Stimulated activated CD4-positive, alpha-beta T cell treated with anti-CD3 and anti-CD28 coated beads, Interleukin-12 subunit alpha, Interleukin-12 subunit beta, amount 100 ng/mL, for 24 hours (primary cell): ENCODE measurements around the gene DDX10.

ENCODE experiments used
- DNase-seq, 2 experiments: peaks; one replicate each; pipeline ENCODE4 v3.0.0-alpha.2; 2020; ENCODE audit warnings: low read depth in 2 of 2

Gene DDX10

GRCh38 chr11:108871867-108872266 is 207.0 kb downstream of the DDX10 start:
- no peak for DNase-seq

- DNase-seq = no peak
Measured at GRCh38 chr11:108872781-108873291, 208.0 kb downstream of the DDX10 start.

GRCh38 chr11:108873310-108873709 is 208.4 kb downstream of the DDX10 start:
- no peak for DNase-seq

GRCh38 chr11:108873941-108874340 is 209.1 kb downstream of the DDX10 start:
- no peak for DNase-seq

- no peak for DNase-seq
Measured at GRCh38 chr11:108875134-108875533, 210.3 kb downstream of the DDX10 start.

GRCh38 chr11:108877178-108877577 is 212.3 kb downstream of the DDX10 start:
- DNase-seq = no peak

- DNase-seq = no peak
Measured at GRCh38 chr11:108880510-108880909, 215.6 kb downstream of the DDX10 start.

GRCh38 chr11:108881131-108881530 is 216.3 kb downstream of the DDX10 start:
- DNase-seq = no peak

GRCh38 chr11:108882211-108882831 is 217.5 kb downstream of the DDX10 start:
- DNase-seq = no peak

- DNase-seq = no peak
Measured at GRCh38 chr11:108886005-108886659, 221.3 kb downstream of the DDX10 start.

- no peak for DNase-seq
Measured at GRCh38 chr11:108886660-108887009, 221.8 kb downstream of the DDX10 start.

- no peak for DNase-seq
Measured at GRCh38 chr11:108887436-108888238, 222.8 kb downstream of the DDX10 start.

- no peak for DNase-seq
Measured at GRCh38 chr11:108890482-108891105, 225.7 kb downstream of the DDX10 start.

GRCh38 chr11:108891143-108891542 is 226.3 kb downstream of the DDX10 start:
- no peak for DNase-seq

GRCh38 chr11:108891909-108892511 is 227.1 kb downstream of the DDX10 start:
- DNase-seq = no peak

- DNase-seq = no peak
Measured at GRCh38 chr11:108895579-108896480, 231.0 kb downstream of the DDX10 start.

GRCh38 chr11:108897071-108897481 is 232.2 kb downstream of the DDX10 start:
- no peak for DNase-seq

- DNase-seq = no peak
Measured at GRCh38 chr11:108897916-108898315, 233.0 kb downstream of the DDX10 start.

GRCh38 chr11:108901359-108901758 is 236.5 kb downstream of the DDX10 start:
- DNase-seq = no peak

GRCh38 chr11:108902027-108902469 is 237.2 kb downstream of the DDX10 start:
- no peak for DNase-seq

GRCh38 chr11:108904480-108904879 is 239.6 kb downstream of the DDX10 start:
- DNase-seq = no peak
